Measurements from ENCODE around the gene BLCAP.
A peak's percentile ranks its signal among the peaks of the same experiment; 100 is the strongest.

BLCAP gene

GRCh38 chr20:37529968-37530600, 2.4 kb upstream of the BLCAP start:
- no peak for DNase-seq (ENCODE audit: low read depth in 2 of 2)

DNA sequence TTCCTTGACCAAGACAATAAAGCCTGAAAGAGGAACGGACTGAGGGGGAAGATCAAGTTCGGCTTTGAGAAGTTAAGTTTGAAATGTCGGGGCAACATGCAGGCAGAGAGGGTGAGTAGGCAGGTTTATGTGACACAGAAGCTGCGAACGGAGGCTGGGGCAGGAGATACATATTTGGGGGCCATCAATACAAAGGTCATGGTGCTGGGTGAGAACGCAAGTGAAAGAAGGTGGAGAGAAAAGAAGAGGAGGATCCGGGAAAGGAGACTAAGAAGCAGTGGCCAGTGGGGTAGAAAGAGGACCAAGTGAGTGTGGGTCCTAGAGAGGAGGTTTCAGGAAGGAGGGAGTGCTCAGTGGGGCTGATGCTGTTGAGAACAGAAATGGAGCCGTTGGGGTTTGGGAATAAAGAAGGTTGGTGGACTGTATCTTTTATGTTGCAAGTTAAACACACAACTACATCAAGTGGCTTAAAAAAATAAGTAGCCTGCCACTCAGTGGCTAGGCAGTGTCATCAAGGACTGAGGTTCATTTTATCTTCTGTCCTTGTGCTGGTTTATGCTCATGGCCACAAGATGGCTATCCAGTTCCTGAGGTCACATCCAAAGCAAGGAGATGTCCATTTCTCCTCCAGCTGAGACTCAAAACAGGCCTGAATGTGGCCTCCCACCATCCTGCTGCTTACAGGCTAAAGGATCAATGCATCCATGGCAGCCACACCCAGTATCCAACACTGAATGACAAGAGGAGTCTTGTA, 1.7 kb upstream of the BLCAP start:
- no peak for DNase-seq (ENCODE audit: low read depth in 2 of 2)

DNA sequence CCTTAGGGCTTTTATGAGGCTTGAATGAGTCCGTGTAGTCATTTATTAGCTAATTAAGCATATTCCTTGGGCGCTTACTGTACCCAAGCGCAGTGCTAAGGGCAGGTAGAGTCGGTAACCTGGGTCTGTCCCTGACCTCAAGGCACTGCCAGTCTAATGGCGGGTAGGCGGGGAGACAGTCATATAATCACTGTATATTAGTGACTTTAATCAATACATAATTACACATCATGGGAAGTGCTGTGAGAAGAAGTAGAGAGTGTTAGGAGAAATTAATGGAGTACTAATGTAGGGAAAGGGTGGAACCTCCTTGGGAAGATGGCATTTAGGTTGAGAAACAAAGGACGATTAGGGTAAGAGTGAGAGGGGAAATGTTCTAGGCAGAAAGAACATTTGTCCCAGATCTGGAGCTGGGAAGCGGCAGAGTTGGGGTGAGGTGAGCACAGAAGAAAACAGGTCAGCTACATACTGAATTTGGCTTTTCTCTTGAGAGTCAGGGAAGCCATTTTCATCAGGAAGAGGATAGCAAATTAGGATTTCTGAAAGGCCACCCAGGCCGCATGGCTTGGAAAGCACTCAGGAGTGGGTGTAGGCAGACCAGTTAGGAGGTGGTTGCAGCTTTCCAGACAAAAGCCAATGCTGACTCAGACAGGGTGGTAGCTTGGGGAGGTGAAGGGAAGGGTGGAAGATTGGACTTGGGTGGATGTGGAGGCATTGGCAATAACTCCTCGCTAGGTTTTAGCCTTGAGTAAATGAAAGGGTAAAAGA, 954 bp upstream of the BLCAP start:
- no peak for DNase-seq (ENCODE audit: low read depth in 2 of 2)

DNA sequence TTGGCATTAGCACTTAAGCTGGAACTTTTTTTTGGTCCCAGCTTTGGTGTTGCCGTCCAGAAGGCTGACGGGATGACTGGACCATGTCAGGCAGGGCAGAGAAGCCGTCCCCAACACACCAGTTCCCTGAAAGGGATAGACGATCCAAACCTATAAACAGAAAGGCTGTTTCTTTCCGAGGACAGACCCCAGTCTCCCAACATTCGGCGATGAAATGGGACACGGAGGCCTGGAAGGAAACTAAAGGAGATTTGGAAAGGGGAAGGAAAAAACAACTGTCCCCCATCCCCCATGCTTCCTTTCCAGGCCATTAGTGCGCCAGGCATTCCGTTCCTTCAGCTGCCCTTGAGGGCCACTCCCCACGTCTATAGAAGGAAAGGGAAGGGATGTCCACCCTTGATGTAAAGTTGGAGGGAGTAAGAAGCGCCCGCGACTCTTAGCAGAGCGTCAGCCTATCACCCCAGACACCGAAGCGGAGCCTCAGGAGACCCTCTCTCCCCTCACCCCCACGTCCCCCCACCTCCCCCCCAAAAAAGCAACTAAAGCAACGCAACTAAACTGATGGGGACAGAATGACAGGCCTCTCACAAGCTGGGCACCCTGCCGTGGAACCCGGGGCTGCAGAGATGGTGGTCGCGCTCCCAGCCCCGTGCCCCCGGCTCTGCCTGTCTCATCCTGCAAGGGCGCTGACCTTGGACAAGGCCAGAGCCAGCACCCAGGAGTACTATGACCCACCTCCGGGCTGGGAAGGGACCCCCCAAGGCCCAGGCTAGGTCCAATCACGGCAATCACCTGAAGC, 638 bp downstream of the BLCAP start:
- DNase-seq (ENCODE audit: low read depth in 2 of 2), result no peak

- DNase-seq (ENCODE audit: low read depth in 2 of 2), result no peak
Measured at GRCh38 chr20:37526238-37526838, 1.3 kb downstream of the BLCAP start.

DNA sequence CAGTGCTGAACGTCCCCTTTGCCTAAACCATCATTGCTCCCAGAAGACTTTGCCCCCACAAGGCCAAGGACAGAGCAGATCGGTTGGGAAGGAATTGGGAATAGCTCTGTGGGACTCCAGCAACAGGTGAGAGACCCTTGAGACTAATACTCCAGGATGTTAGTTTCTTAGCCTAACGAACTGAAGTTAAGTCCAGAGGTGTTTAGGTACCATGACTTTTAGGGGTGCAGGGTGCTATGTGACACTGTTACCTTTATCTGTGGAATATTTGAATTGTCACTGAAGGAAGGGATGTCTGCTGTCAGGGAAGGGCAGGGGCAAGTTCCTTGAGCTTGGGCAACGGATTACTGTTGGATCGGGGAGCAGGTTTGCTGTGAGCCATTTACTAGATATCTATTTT, 1.9 kb downstream of the BLCAP start:
- DNase-seq (ENCODE audit: low read depth in 2 of 2), result no peak

GRCh38 chr20:37524859-37525708, 2.6 kb downstream of the BLCAP start:
- peak in 1 of 2 donors; percentile 21 for DNase-seq (ENCODE audit: low read depth in 2 of 2)

GRCh38 chr20:37523911-37524700, 3.6 kb downstream of the BLCAP start:
- DNase-seq (ENCODE audit: low read depth in 2 of 2), result no peak

- DNase-seq (ENCODE audit: low read depth in 2 of 2), result no peak
Measured at GRCh38 chr20:37523012-37523391, 4.7 kb downstream of the BLCAP start.

- DNase-seq (ENCODE audit: low read depth in 2 of 2), result no peak
Measured at GRCh38 chr20:37522260-37523011, 5.2 kb downstream of the BLCAP start.

DNA sequence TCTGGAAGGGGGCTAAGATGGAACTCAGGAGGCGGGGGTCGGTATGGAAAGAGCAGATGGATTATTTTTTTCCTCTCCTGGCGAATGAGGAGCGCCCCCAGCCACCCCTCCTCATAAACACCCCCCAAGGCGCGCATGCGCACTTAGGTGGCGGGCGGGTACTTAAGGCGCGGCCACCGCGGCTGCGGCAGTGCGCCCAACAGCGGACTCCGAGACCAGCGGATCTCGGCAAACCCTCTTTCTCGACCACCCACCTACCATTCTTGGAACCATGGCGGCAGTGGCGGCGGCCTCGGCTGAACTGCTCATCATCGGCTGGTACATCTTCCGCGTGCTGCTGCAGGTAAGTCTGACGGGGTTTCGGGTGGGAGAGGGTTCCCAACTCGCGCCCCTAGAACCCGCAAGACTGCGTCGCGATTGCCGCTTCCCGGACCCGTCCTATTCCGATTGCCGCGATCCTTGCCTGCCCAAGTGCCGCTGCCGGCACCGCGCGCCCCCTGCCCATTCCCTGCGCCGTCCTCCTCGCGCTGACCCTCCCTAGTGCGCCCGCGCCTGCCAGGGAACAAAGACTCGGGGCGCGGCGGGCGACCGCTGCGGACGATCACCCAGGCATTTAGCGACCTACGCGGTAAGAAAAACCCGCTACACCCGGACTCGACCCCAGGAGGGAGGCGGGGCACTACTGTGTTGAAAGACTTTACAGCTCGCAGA, 6.5 kb downstream of the BLCAP start, which contains the start of gene NNAT:
TSS of gene NNAT (plus strand) at position 190 of the 711 bp plus-strand sequence. CDS start at position 272, 82 bp downstream.
- DNase-seq (ENCODE audit: low read depth in 2 of 2), result no peak

- DNase-seq (ENCODE audit: low read depth in 2 of 2), result no peak
Measured at GRCh38 chr20:37520419-37520955, 7.2 kb downstream of the BLCAP start.

GRCh38 chr20:37519508-37520418, 7.9 kb downstream of the BLCAP start:
- DNase-seq (ENCODE audit: low read depth in 2 of 2), result no peak

GRCh38 chr20:37518606-37519507, 8.8 kb downstream of the BLCAP start:
- no peak for DNase-seq (ENCODE audit: low read depth in 2 of 2)

DNA sequence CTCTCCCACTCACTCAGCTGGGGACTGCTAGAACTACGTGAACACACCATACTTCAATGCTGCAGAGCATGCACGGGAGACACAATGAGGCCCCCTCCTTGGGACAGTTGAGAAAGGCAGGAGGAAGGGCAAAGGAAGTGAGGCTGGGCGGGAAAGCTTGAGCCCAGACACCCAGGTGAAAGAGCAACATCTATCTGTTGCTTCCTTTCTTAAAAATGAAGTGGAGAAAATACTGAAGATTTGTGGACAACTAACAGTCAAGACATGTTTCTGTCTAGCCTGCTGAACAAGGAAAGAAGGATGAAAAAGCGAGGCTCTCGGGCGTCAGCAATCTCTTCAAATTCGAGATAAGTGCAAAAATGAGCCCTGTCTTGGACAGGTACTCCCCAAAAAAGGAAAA, 9.6 kb downstream of the BLCAP start:
- no peak for DNase-seq (ENCODE audit: low read depth in 2 of 2)
